Liver (tissue), 9 donors: ENCODE results near the gene SNX6. TPM values are rescaled to one million over a fixed set of nuclear protein-coding genes. Genes with fewer than 3 reads are reported as not detected.

Experiments used
- DNase-seq: peaks from one replicate; pipeline ENCODE4 v3.0.0-alpha.2; 2017; ENCODE audit warnings: low spot score
- H3K27ac ChIP-seq, 2 donors: one replicate each; pipeline ENCODE4 v1.7.0; 2013; ENCODE audit warnings: inconsistent platforms in 2 of 2, low read length in 2 of 2, control low read depth in 1 of 2, low read depth in 1 of 2, mild to moderate bottlenecking in 1 of 2
- H3K27me3 ChIP-seq, 4 donors: one replicate each; pipeline versions ENCODE4 v1.6.1 to v1.7.0; 2013; ENCODE audit warnings: low read length in 3 of 4, inconsistent platforms in 1 of 4, mild to moderate bottlenecking in 1 of 4, moderate library complexity in 1 of 4; ENCODE audit not compliant: control insufficient read depth in 4 of 4, insufficient read depth in 4 of 4
- H3K36me3 ChIP-seq, 4 donors: one replicate each; pipeline versions ENCODE4 v1.6.1 to v1.7.0; 2013; ENCODE audit warnings: low read length in 3 of 4, mild to moderate bottlenecking in 3 of 4, low read depth in 1 of 4, moderate library complexity in 1 of 4; ENCODE audit not compliant: control insufficient read depth in 4 of 4, insufficient read depth in 3 of 4
- H3K4me1 ChIP-seq, 4 donors: one replicate each; pipeline versions ENCODE4 v1.6.1 to v1.7.0; 2013; ENCODE audit warnings: low read length in 3 of 4, mild to moderate bottlenecking in 3 of 4, moderate library complexity in 1 of 4; ENCODE audit not compliant: control insufficient read depth in 4 of 4, insufficient read depth in 4 of 4
- H3K4me3 ChIP-seq, 3 donors: one replicate each; pipeline versions ENCODE4 v1.6.1 to v1.7.0; 2013; ENCODE audit warnings: low read length in 3 of 3, control low read depth in 1 of 3, low read depth in 1 of 3, mild to moderate bottlenecking in 1 of 3
- H3K9ac ChIP-seq, 2 donors: one replicate each; pipeline ENCODE4 v1.7.0; 2013; ENCODE audit warnings: low read length in 2 of 2, mild to moderate bottlenecking in 2 of 2, moderate library complexity in 2 of 2, control low read depth in 1 of 2, low read depth in 1 of 2
- H3K9me3 ChIP-seq, 4 donors: one replicate each; pipeline versions ENCODE4 v1.6.1 to v1.7.0; 2013; ENCODE audit warnings: low read length in 3 of 4; ENCODE audit not compliant: control insufficient read depth in 4 of 4
- CTCF ChIP-seq: fragments of 150-350 bp; IDR thresholded peaks from 2 replicates; pipeline ENCODE4 v1.5.1; 2017; ENCODE audit warnings: improper control_type of control experiment, low read depth, low read length; ENCODE audit not compliant: missing input control
- EGR1 ChIP-seq, 2 donors: IDR thresholded peaks; 2 replicates each; pipeline ENCODE4 v1.6.1; 2016 to 2018; ENCODE audit warnings: antibody characterized with exemption in 2 of 2, low read depth in 2 of 2
- FOXA1 ChIP-seq: IDR thresholded peaks from 2 replicates; pipeline ENCODE4 v1.6.1; 2016; ENCODE audit warnings: antibody characterized with exemption
- FOXA2 ChIP-seq: IDR thresholded peaks from 2 replicates; pipeline ENCODE4 v1.6.1; 2016; ENCODE audit warnings: antibody characterized with exemption
- GABPA ChIP-seq, 2 donors: IDR thresholded peaks in 1 of 2; conservative IDR thresholded peaks in 1 of 2; 2 replicates each; pipeline ENCODE4 v1.6.1; 2016; ENCODE audit warnings: antibody characterized with exemption in 2 of 2, mild to moderate bottlenecking in 1 of 2, moderate library complexity in 1 of 2
- HNF4A ChIP-seq, 2 donors: conservative IDR thresholded peaks; 2 replicates each; pipeline ENCODE4 v1.6.1; 2016; ENCODE audit warnings: antibody characterized with exemption in 2 of 2, mild to moderate bottlenecking in 2 of 2
- HNF4G ChIP-seq: IDR thresholded peaks from 2 replicates; pipeline ENCODE4 v1.6.1; 2016; ENCODE audit warnings: antibody characterized with exemption
- JUND ChIP-seq, 2 donors: IDR thresholded peaks; 2 replicates each; pipeline ENCODE4 v1.6.1; 2016; ENCODE audit warnings: antibody characterized with exemption in 2 of 2
- MAX ChIP-seq: IDR thresholded peaks from 2 replicates; pipeline ENCODE4 v1.6.1; 2016; ENCODE audit warnings: antibody characterized with exemption
- NR2F2 ChIP-seq: IDR thresholded peaks from 2 replicates; pipeline ENCODE4 v1.6.1; 2016; ENCODE audit warnings: antibody characterized with exemption
- RAD21 ChIP-seq, 2 donors: IDR thresholded peaks; 2 replicates each; pipeline ENCODE4 v1.6.1; 2016; ENCODE audit warnings: antibody characterized with exemption in 2 of 2, mild to moderate bottlenecking in 2 of 2
- RXRA ChIP-seq, 2 donors: IDR thresholded peaks; 2 replicates each; pipeline ENCODE4 v1.6.1; 2017 to 2018; ENCODE audit warnings: antibody characterized with exemption in 2 of 2, mild to moderate bottlenecking in 1 of 2
- SP1 ChIP-seq: IDR thresholded peaks from 2 replicates; pipeline ENCODE4 v1.6.1; 2018; ENCODE audit warnings: antibody characterized with exemption, mild to moderate bottlenecking
- TAF1 ChIP-seq: conservative IDR thresholded peaks from 2 replicates; pipeline ENCODE4 v1.6.1; 2016; ENCODE audit warnings: antibody characterized with exemption, mild to moderate bottlenecking
- YY1 ChIP-seq: IDR thresholded peaks from 2 replicates; pipeline ENCODE4 v1.6.1; 2016; ENCODE audit warnings: antibody characterized with exemption, mild to moderate bottlenecking
- ZBTB33 ChIP-seq: IDR thresholded peaks from 2 replicates; pipeline ENCODE4 v1.6.1; 2016; ENCODE audit warnings: antibody characterized with exemption
- WGBS: extraction: QIAGEN DNeasy Blood & Tissue Kit; methylation state at CpG from one replicate; pipeline ENCODE4 v1.1.7; 2013; 5-methylcytosine and 5-hydroxymethylcytosine counted together
- polyA plus RNA-seq, 2 donors: library from polyadenylated mRNA; stranded (reverse) in 1 of 2; unstranded in 1 of 2; fragments of 200-250 nt in 1 of 2; fragments of >200 nt in 1 of 2; fragmentation: Nextera tagmentation in 1 of 2; extraction: Ambion mirVana in 1 of 2; gene quantifications; one replicate each; pipeline versions ENCODE4 v1.2.1 to v1.2.3, GENCODE V29; 2013 to 2015
- total RNA-seq, 2 donors: library from RNA; depleted of rRNA; stranded (reverse); fragments of >200 nt; gene quantifications; one replicate each; pipeline ENCODE4 v1.2.3, GENCODE V29; 2014
- TF ChIP-seq, protein P1 (sequence below): IDR thresholded peaks from 2 replicates; pipeline ENCODE4 v1.6.1; 2016; ENCODE audit warnings: antibody characterized with exemption, mild to moderate bottlenecking
- donor health status: healthy.
- donor health status: healthy.
- donor health status: healthy.
- donor health status: healthy.
- donor health status: healthy.

The SNX6 gene
- total and polyA plus RNA-seq, 4 donors, result 23.5 to 62.2 (median 42.0) TPM

- Histone ChIP-seq H3K9ac (no peak overlapping the region), H3K4me3 (no peak overlapping the region), H3K27ac (no peak overlapping the region), H3K36me3 (no peaks in the 10 kb centered on the region), H3K27me3 (no peaks in the 10 kb centered on the region), H3K4me1 (peaks cover 0 to 8% (median 6%) of the 10 kb centered on the region in 4 donors), H3K9me3 (no peaks in the 10 kb centered on the region)
- TF ChIP-seq SP1 (no peak), EGR1 (IDR thresholded peaks at IDR 0.05; ENCODE audit: low read depth in 2 of 2) (no peak), GABPA (IDR thresholded peaks at IDR 0.05 in 1 of 2, conservative IDR thresholded peaks at IDR 0.05 in 1 of 2) (no peak), RXRA (IDR thresholded peaks at IDR 0.05) (no peak), ZBTB33 (no peak), HNF4A (conservative IDR thresholded peaks at IDR 0.05) (no peak)
- 87% methylated on average over 7 of the region's 7 CpGs for WGBS
- no peak for DNase-seq
These were observed 48.4 kb upstream of the SNX6 start for GRCh38 chr14:34678306-34678705.

GRCh38 chr14:34676516-34677211 lies 46.7 kb upstream of the SNX6 start:
- Histone ChIP-seq H3K27ac (no peak overlapping the region), H3K9me3 (no peaks in the 10 kb centered on the region), H3K36me3 (no peaks in the 10 kb centered on the region), H3K4me3 (no peak overlapping the region), H3K9ac (no peak overlapping the region), H3K4me1 (peaks cover 0 to 8% (median 6%) of the 10 kb centered on the region in 4 donors), H3K27me3 (no peaks in the 10 kb centered on the region)
- no peak for DNase-seq
- TF ChIP-seq EGR1 (IDR thresholded peaks at IDR 0.05; ENCODE audit: low read depth in 2 of 2) (no peak), RAD21 (IDR thresholded peaks at IDR 0.05) (peak; percentile 6 to 47), TAF1 (no peak), YY1 (no peak), FOXA1 (no peak), NR2F2 (no peak), HNF4A (conservative IDR thresholded peaks at IDR 0.05) (peak; percentile 11 to 26), HNF4G (no peak), FOXA2 (no peak), MAX (no peak), JUND (IDR thresholded peaks at IDR 0.05) (no peak), SP1 (no peak), GABPA (IDR thresholded peaks at IDR 0.05 in 1 of 2, conservative IDR thresholded peaks at IDR 0.05 in 1 of 2) (no peak), ZBTB33 (no peak), CTCF (no peak), RXRA (IDR thresholded peaks at IDR 0.05) (peak in 1 of 2 donors; percentile 19)
- TF ChIP-seq, protein P1, sequence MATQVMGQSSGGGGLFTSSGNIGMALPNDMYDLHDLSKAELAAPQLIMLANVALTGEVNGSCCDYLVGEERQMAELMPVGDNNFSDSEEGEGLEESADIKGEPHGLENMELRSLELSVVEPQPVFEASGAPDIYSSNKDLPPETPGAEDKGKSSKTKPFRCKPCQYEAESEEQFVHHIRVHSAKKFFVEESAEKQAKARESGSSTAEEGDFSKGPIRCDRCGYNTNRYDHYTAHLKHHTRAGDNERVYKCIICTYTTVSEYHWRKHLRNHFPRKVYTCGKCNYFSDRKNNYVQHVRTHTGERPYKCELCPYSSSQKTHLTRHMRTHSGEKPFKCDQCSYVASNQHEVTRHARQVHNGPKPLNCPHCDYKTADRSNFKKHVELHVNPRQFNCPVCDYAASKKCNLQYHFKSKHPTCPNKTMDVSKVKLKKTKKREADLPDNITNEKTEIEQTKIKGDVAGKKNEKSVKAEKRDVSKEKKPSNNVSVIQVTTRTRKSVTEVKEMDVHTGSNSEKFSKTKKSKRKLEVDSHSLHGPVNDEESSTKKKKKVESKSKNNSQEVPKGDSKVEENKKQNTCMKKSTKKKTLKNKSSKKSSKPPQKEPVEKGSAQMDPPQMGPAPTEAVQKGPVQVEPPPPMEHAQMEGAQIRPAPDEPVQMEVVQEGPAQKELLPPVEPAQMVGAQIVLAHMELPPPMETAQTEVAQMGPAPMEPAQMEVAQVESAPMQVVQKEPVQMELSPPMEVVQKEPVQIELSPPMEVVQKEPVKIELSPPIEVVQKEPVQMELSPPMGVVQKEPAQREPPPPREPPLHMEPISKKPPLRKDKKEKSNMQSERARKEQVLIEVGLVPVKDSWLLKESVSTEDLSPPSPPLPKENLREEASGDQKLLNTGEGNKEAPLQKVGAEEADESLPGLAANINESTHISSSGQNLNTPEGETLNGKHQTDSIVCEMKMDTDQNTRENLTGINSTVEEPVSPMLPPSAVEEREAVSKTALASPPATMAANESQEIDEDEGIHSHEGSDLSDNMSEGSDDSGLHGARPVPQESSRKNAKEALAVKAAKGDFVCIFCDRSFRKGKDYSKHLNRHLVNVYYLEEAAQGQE, result no peak
- 81% methylated on average over 7 of the region's 7 CpGs for WGBS
